H1 (cell line): Measurements from ENCODE around the gene MACROD2. TPM values are rescaled to one million over a fixed set of nuclear protein-coding genes. Genes with fewer than 3 reads are reported as not detected.

ENCODE experiments used
- CTCF ChIA-PET: fragments of 300-600 bp; sonication (Branson Sonifier 250); formaldehyde crosslinking; loops from one replicate; lab custom pipeline; 2021; ENCODE audit not compliant: partially characterized antibody; lab: Charles Lee
- POLR2A ChIA-PET: fragments of 300-600 bp; sonication (Branson Sonifier 250); formaldehyde crosslinking; loops from one replicate; lab custom pipeline; 2021; ENCODE audit warnings: inconsistent platforms; ENCODE audit not compliant: partially characterized antibody; lab: Charles Lee
- DNase-seq, 2 experiments: peaks; one replicate each; pipeline versions ENCODE4 v3.0.0 to v3.0.0-alpha.2; 2010 to 2022; ENCODE audit warnings: low spot score in 2 of 2, low read depth in 1 of 2, mixed read lengths in 1 of 2
- FAIRE-seq: peaks from 2 replicates; lab custom pipeline; 2011; peaks lifted over from hg19 to GRCh38; lab: Jason Lieb, UNC
- H2AFZ ChIP-seq: 2 replicates; pipeline ENCODE4 v1.8.1; 2012; ENCODE audit warnings: low read length, inconsistent platforms
- H2AK5ac ChIP-seq: 2 replicates; pipeline ENCODE4 v1.6.1; 2013; ENCODE audit warnings: low read depth, low read length
- H2BK120ac ChIP-seq: replicated peaks from 2 replicates; pipeline ENCODE3; 2013; ENCODE audit warnings: low read depth, low read length, inconsistent platforms
- H2BK12ac ChIP-seq: 2 replicates; pipeline ENCODE4 v1.6.1; 2013; ENCODE audit warnings: low read depth, low read length
- H2BK15ac ChIP-seq: 2 replicates; pipeline ENCODE4 v1.6.1; 2013; ENCODE audit warnings: low read length
- H2BK20ac ChIP-seq: 2 replicates; pipeline ENCODE4 v1.6.1; 2013; ENCODE audit warnings: low read length
- H2BK5ac ChIP-seq: 2 replicates; pipeline ENCODE4 v1.6.1; 2013; ENCODE audit warnings: low read depth, low read length
- H3K14ac ChIP-seq: 2 replicates; pipeline ENCODE4 v1.6.1; 2013; ENCODE audit warnings: inconsistent platforms; ENCODE audit not compliant: insufficient read length
- H3K18ac ChIP-seq: 2 replicates; pipeline ENCODE4 v1.6.1; 2013; ENCODE audit warnings: low read length; ENCODE audit errors: extremely low read depth
- H3K23ac ChIP-seq: 2 replicates; pipeline ENCODE4 v1.6.1; 2013; ENCODE audit warnings: inconsistent platforms; ENCODE audit not compliant: insufficient read length
- H3K23me2 ChIP-seq: 2 replicates; pipeline ENCODE4 v1.6.1; 2013; ENCODE audit warnings: low read depth, low read length
- H3K27ac ChIP-seq: 2 replicates; pipeline ENCODE4 v1.6.1; 2011; ENCODE audit warnings: low read depth, low read length, inconsistent platforms
- H3K27me3 ChIP-seq, 4 experiments: replicated peaks in 1 of 4; 1 replicate in 1 of 4; 2 replicates in 3 of 4; pipeline versions ENCODE4 v1.6.1 to v1.8.1; 2011 to 2013; ENCODE audit warnings: low read length in 3 of 4, mild to moderate bottlenecking in 3 of 4, inconsistent platforms in 2 of 4, mixed read lengths in 2 of 4, moderate library complexity in 1 of 4; ENCODE audit not compliant: control insufficient read depth in 3 of 4, insufficient read depth in 3 of 4; ENCODE audit errors: extremely low read depth in 1 of 4
- H3K36me3 ChIP-seq, 4 experiments: 2 replicates each; pipeline versions ENCODE4 v1.6.1 to v1.8.1; 2011 to 2013; ENCODE audit warnings: mild to moderate bottlenecking in 4 of 4, low read length in 3 of 4, moderate library complexity in 2 of 4, control low read depth in 1 of 4, inconsistent platforms in 1 of 4; ENCODE audit not compliant: insufficient read depth in 4 of 4, control insufficient read depth in 2 of 4
- H3K4ac ChIP-seq: replicated peaks from 2 replicates; pipeline ENCODE3; 2013; ENCODE audit warnings: low read length, low read depth, mixed read lengths, inconsistent platforms; ENCODE audit not compliant: insufficient read length
- H3K4me1 ChIP-seq, 4 experiments: replicated peaks in 1 of 4; 1 replicate in 1 of 4; 2 replicates in 3 of 4; pipeline versions ENCODE4 v1.6.1 to v1.8.1; 2011 to 2013; ENCODE audit warnings: low read length in 3 of 4, inconsistent platforms in 2 of 4, mixed read lengths in 1 of 4; ENCODE audit not compliant: insufficient read depth in 4 of 4, control insufficient read depth in 3 of 4
- H3K4me2 ChIP-seq, 2 experiments: 2 replicates each; pipeline versions ENCODE4 v1.6.1 to v1.8.1; 2011 to 2013; ENCODE audit warnings: low read depth in 2 of 2, low read length in 2 of 2, control low read depth in 1 of 2, inconsistent platforms in 1 of 2, mild to moderate bottlenecking in 1 of 2; ENCODE audit not compliant: insufficient read depth in 1 of 2
- H3K4me3 ChIP-seq, 4 experiments: fragments of 200-600, 300-600 bp in 1 of 4; sonication (generic), shearing (Covaris generic), sonication (Bioruptor Twin) in 1 of 4; 2 replicates each; pipeline versions ENCODE4 v1.5.1 to v1.8.1; 2011 to 2016; ENCODE audit warnings: low read length in 4 of 4, low read depth in 3 of 4, control low read depth in 2 of 4, inconsistent platforms in 2 of 4, mild to moderate bottlenecking in 2 of 4, mixed read lengths in 1 of 4, moderate library complexity in 1 of 4; ENCODE audit not compliant: insufficient read depth in 2 of 4; ENCODE audit errors: extremely low read depth in 1 of 4
- H3K56ac ChIP-seq: replicated peaks from 2 replicates; pipeline ENCODE3; 2013; ENCODE audit warnings: low read depth, mild to moderate bottlenecking, mixed read lengths, low read length, inconsistent platforms; ENCODE audit not compliant: insufficient read length
- H3K79me1 ChIP-seq: 2 replicates; pipeline ENCODE4 v1.6.1; 2013; ENCODE audit warnings: low read depth, low read length, control low read depth
- H3K79me2 ChIP-seq, 2 experiments: 2 replicates each; pipeline versions ENCODE4 v1.6.1 to v1.8.1; 2012 to 2013; ENCODE audit warnings: low read length in 2 of 2, mild to moderate bottlenecking in 2 of 2, inconsistent platforms in 1 of 2; ENCODE audit not compliant: insufficient read depth in 2 of 2, control insufficient read depth in 1 of 2
- H3K9ac ChIP-seq, 4 experiments: replicated peaks in 1 of 4; 1 replicate in 1 of 4; 2 replicates in 3 of 4; pipeline versions ENCODE4 v1.6.1 to v1.8.1; 2011 to 2013; ENCODE audit warnings: low read depth in 3 of 4, low read length in 3 of 4, control low read depth in 2 of 4, mild to moderate bottlenecking in 2 of 4, moderate library complexity in 2 of 4, inconsistent platforms in 1 of 4; ENCODE audit errors: extremely low read depth in 1 of 4
- H3K9me3 ChIP-seq, 2 experiments: 2 replicates each; pipeline versions ENCODE4 v1.6.1 to v1.8.1; 2012 to 2013; ENCODE audit warnings: mild to moderate bottlenecking in 2 of 2, moderate library complexity in 2 of 2, control low read depth in 1 of 2, inconsistent platforms in 1 of 2, low read depth in 1 of 2, low read length in 1 of 2, mixed read lengths in 1 of 2; ENCODE audit not compliant: insufficient read depth in 2 of 2
- H4K20me1 ChIP-seq, 2 experiments: replicated peaks in 1 of 2; 2 replicates each; pipeline versions ENCODE3 to v1.8.1; 2011 to 2013; ENCODE audit warnings: inconsistent platforms in 2 of 2, low read length in 2 of 2, mild to moderate bottlenecking in 1 of 2; ENCODE audit not compliant: insufficient read depth in 2 of 2, control insufficient read depth in 1 of 2
- H4K5ac ChIP-seq: 2 replicates; pipeline ENCODE4 v1.6.1; 2013; ENCODE audit warnings: low read length, low read depth, mixed read lengths, inconsistent platforms; ENCODE audit not compliant: insufficient read length
- H4K8ac ChIP-seq: 2 replicates; pipeline ENCODE4 v1.8.0; 2013; ENCODE audit warnings: mild to moderate bottlenecking, moderate library complexity, low read length, inconsistent platforms; ENCODE audit not compliant: insufficient read depth; ENCODE audit errors: extremely low read depth
- H4K91ac ChIP-seq: replicated peaks from 2 replicates; pipeline ENCODE3; 2013; ENCODE audit warnings: low read length, mixed read lengths, inconsistent platforms; ENCODE audit not compliant: insufficient read length
- BRCA1 ChIP-seq: IDR thresholded peaks from 2 replicates; pipeline ENCODE4 v1.6.1; 2012; ENCODE audit warnings: low read depth, low read length, improper control_type of control experiment
- CEBPB ChIP-seq: IDR thresholded peaks from 2 replicates; pipeline ENCODE4 v1.6.1; 2012; ENCODE audit warnings: low read depth, low read length
- CHD1 ChIP-seq: IDR thresholded peaks from 2 replicates; pipeline ENCODE4 v1.6.1; 2012; ENCODE audit warnings: low read depth, low read length, improper control_type of control experiment
- CREB1 ChIP-seq: IDR thresholded peaks from 2 replicates; pipeline ENCODE4 v1.6.1; 2012; ENCODE audit warnings: inconsistent platforms
- FOSL1 ChIP-seq: IDR thresholded peaks from 2 replicates; pipeline ENCODE4 v1.6.1; 2011; ENCODE audit warnings: mild to moderate bottlenecking, low read depth, low read length, moderate library complexity; ENCODE audit not compliant: insufficient read depth
- HDAC2 ChIP-seq, 2 experiments: fragments of 300-600 bp in 1 of 2; sonication (generic) in 1 of 2; IDR thresholded peaks; 2 replicates each; pipeline ENCODE4 v1.6.1; 2011 to 2012; ENCODE audit warnings: low read depth in 2 of 2, low read length in 2 of 2, mild to moderate bottlenecking in 2 of 2, moderate library complexity in 2 of 2, borderline replicate concordance in 1 of 2, inconsistent platforms in 1 of 2
- HDAC6 ChIP-seq: IDR thresholded peaks from one replicate; pipeline ENCODE4 v1.7.1; 2012; ENCODE audit warnings: low read depth, mild to moderate bottlenecking, inconsistent platforms, low read length, moderate library complexity
- JUN ChIP-seq: IDR thresholded peaks from 2 replicates; pipeline ENCODE4 v1.6.1; 2011; ENCODE audit warnings: low read depth, mild to moderate bottlenecking, improper control_type of control experiment, low read length
- MAX ChIP-seq: IDR thresholded peaks from 2 replicates; pipeline ENCODE4 v1.6.1; 2012; ENCODE audit warnings: inconsistent platforms
- NANOG ChIP-seq: IDR thresholded peaks from 2 replicates; pipeline ENCODE4 v1.6.1; 2011; ENCODE audit warnings: low read length, low read depth, mild to moderate bottlenecking, inconsistent platforms; ENCODE audit not compliant: insufficient read depth, poor library complexity, severe bottlenecking
- PHF8 ChIP-seq: fragments of 200-600 bp; sonication (generic); conservative IDR thresholded peaks from 2 replicates; pipeline ENCODE4 v1.7.1; 2012; ENCODE audit warnings: low read depth, mild to moderate bottlenecking, inconsistent platforms, low read length, moderate library complexity
- SIX5 ChIP-seq: IDR thresholded peaks from 2 replicates; pipeline ENCODE4 v1.6.1; 2011; ENCODE audit warnings: mild to moderate bottlenecking, low read depth, low read length
- SP4 ChIP-seq: IDR thresholded peaks from 2 replicates; pipeline ENCODE4 v1.6.1; 2012; ENCODE audit warnings: low read length, inconsistent platforms
- TAF7 ChIP-seq: optimal IDR thresholded peaks from 2 replicates; pipeline ENCODE3; 2011; ENCODE audit warnings: low read depth, mild to moderate bottlenecking, inconsistent platforms, low read length, moderate library complexity, borderline replicate concordance
- YY1 ChIP-seq: IDR thresholded peaks from 2 replicates; pipeline ENCODE4 v1.6.1; 2011; ENCODE audit warnings: low read depth, mild to moderate bottlenecking, low read length
- WGBS, 2 experiments: shearing (Covaris generic) in 1 of 2; methylation state at CpG; one replicate each; pipeline versions ENCODE4 v1.1.6 to v1.1.7; 2013 to 2015; ENCODE audit warnings: low lambda C conversion rate in 2 of 2, mixed read lengths in 2 of 2, inconsistent platforms in 1 of 2, low coverage in 1 of 2, missing lambda C conversion rate in 1 of 2; ENCODE audit not compliant: insufficient replicate concordance in 2 of 2, insufficient coverage in 1 of 2, insufficient read length in 1 of 2; ENCODE audit errors: extremely low coverage in 1 of 2, missing lambda C conversion rate in 1 of 2; 5-methylcytosine and 5-hydroxymethylcytosine counted together
- polyA plus RNA-seq, 7 experiments: library from polyadenylated mRNA; depleted of rRNA in 3 of 7; stranded (reverse) in 5 of 7; unstranded in 2 of 7; fragments of >200 nt in 5 of 7; fragments of 200-250 nt in 2 of 7; gene quantifications; 1 replicate in 5 of 7; 2 replicates in 1 of 7; 4 replicates in 1 of 7; pipeline versions ENCODE4 v1.2.1 to v1.2.3, GENCODE V29; 2011 to 2013; ENCODE audit warnings: missing spikeins in 2 of 7, mixed read lengths in 2 of 7
- total RNA-seq: library from RNA; stranded (reverse); fragmentation: NEBNext Ultra II Directional; extraction: Animal tissue kit (Norgen Biotek cat#: 25700); gene quantifications from 2 replicates; pipeline ENCODE4 v1.2.1, GENCODE V29; 2021

MACROD2 gene
- total and polyA plus RNA-seq, 2 of the 8 experiments (the other 6 are each of a cell fraction or from before 2014, with no cell fraction given): 0.70 to 3.9 TPM

DNA sequence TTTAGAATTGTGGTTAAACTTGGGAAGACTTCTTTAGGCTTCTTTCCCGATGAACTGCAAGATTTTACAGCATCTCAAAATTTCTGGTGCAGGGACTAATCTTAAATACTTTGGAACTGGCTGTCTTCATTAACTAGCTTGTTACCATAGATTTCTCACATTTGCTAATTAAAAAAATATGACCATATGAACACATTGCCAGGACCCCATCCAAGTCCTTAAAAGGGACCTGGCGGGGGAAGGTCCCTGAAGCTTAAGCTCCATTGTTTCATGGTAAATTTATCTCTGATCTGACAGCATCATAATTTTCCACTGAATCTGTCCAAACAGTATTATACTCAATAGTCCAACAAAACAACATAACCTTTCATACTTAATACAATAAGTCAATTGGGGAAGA lies 859.9 kb downstream of the MACROD2 start:
- H4K20me1 ChIP-seq: no peaks in the 10 kb centered on the region
- H4K5ac ChIP-seq: no peak overlapping the region
- no peak overlapping the region for H2BK120ac ChIP-seq
- no peaks in the 10 kb centered on the region for H3K9me3 ChIP-seq
- H2BK15ac ChIP-seq: no peak overlapping the region
- no peak overlapping the region for H4K8ac ChIP-seq
- no peak overlapping the region for H2BK20ac ChIP-seq
- WGBS, 2 experiments: 87% methylated on average over 2 of the region's 2 CpGs; no CpG with 5 or more reads in 1 of the 2 experiments
- ChIA-PET CTCF (interaction anchor here (1.1 to 1.2 kb wide), 2 partner anchors 14 to 111 kb away, joined by 3 read pairs; no protein-coding TSS in a partner anchor), POLR2A (no interaction called here)
- no peak overlapping the region for H3K27ac ChIP-seq
- TF ChIP-seq HDAC2 (IDR thresholded peaks at IDR 0.05; ENCODE audit: borderline replicate concordance in 1 of 2, low read depth in 2 of 2, low read length in 2 of 2): no peak
- TF ChIP-seq BRCA1: no peak
- no peak for TF ChIP-seq HDAC6
- no peak for TF ChIP-seq JUN
- no peak for TF ChIP-seq NANOG
- no peak for TF ChIP-seq SIX5
- no peak for TF ChIP-seq TAF7
- no peak for TF ChIP-seq YY1
- TF ChIP-seq CREB1: no peak
- TF ChIP-seq CEBPB: no peak
- no peak for TF ChIP-seq CHD1
- no peak for TF ChIP-seq PHF8
- no peak for TF ChIP-seq MAX
- TF ChIP-seq FOSL1: no peak
- no peak for TF ChIP-seq SP4
- H2BK12ac ChIP-seq: no peak overlapping the region
- no peak overlapping the region for H4K91ac ChIP-seq
- no peaks in the 10 kb centered on the region for H3K79me2 ChIP-seq
- no peak overlapping the region for H2BK5ac ChIP-seq
- no peaks in the 10 kb centered on the region for H3K79me1 ChIP-seq
- no peak for DNase-seq
- peaks cover 0 to 6% (median 2%) of the 10 kb centered on the region in 4 experiments; a peak in 1 of 7 replicates for H3K4me1 ChIP-seq
- no peak overlapping the region for H3K9ac ChIP-seq
- H2AK5ac ChIP-seq: no peak overlapping the region
- H3K56ac ChIP-seq: no peak overlapping the region
- no peaks in the 10 kb centered on the region; the same call in 1 of the 2 replicates for H3K23me2 ChIP-seq
- no peaks in the 10 kb centered on the region for H3K36me3 ChIP-seq
- no peak overlapping the region for H3K18ac ChIP-seq
- H2AFZ ChIP-seq: no peak overlapping the region
- H3K27me3 ChIP-seq: peaks cover 0 to 5% (median 0%) of the 10 kb centered on the region in 4 experiments; a peak in 3 of 7 replicates
- H3K4me3 ChIP-seq: no peak overlapping the region
- no peak for FAIRE-seq
- H3K14ac ChIP-seq: no peak overlapping the region
- H3K4ac ChIP-seq: no peak overlapping the region
- no peak overlapping the region for H3K4me2 ChIP-seq
- H3K23ac ChIP-seq: no peak overlapping the region
